ENCODE measurements around the gene ESPNL.
A peak's percentile ranks its signal among the peaks of the same experiment; 100 is the strongest.

The ESPNL gene

DNA sequence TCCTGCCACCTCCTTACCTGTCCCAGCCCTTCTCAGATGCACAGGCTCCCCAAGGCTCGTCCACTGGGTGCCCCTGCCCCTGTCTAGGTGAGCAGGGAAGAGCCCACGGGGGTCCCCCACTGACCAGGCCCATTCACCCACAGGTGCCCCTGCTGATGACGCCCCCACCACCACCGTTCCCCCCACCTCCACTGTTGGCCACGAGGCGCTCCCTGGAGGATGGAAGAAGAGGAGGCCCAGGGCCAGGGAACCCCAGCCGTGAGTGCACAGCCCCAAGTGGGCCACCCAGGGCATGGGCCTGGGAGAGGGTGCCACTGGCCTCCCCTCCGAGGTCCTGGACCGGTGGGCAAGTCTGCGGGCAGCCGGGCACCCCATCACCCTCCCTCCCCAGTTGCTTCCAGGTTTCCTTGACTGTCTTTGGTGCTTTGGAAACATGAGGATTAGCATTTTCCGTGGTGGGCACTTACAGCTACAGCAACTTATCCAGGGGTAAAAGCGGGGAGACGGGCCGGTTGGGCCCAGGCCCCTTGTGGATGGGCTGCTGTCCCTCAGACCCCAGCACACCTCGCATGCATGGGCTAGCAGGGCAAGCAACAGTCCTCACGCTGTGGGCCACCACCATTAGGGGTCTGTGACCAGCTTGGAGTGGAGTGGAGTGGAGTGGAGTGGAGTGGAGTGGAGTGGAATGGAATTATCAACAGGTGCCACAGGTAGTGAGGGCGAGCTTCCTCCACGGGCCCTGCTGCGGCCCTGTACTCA lies 25.2 kb downstream of the ESPNL start:
- Histone ChIP-seq H3K27ac (no peak overlapping the region), H3K9me3 (ENCODE audit: severe bottlenecking) (peaks cover 2% of the 10 kb centered on the region), H3K27me3 (ENCODE audit: insufficient read depth, low read depth, severe bottlenecking) (no peaks in the 10 kb centered on the region), H3K4me3 (ENCODE audit: low read depth, low read length) (no peak overlapping the region), H3K36me3 (no peaks in the 10 kb centered on the region)
- no peak for DNase-seq
- TF ChIP-seq, protein P1, sequence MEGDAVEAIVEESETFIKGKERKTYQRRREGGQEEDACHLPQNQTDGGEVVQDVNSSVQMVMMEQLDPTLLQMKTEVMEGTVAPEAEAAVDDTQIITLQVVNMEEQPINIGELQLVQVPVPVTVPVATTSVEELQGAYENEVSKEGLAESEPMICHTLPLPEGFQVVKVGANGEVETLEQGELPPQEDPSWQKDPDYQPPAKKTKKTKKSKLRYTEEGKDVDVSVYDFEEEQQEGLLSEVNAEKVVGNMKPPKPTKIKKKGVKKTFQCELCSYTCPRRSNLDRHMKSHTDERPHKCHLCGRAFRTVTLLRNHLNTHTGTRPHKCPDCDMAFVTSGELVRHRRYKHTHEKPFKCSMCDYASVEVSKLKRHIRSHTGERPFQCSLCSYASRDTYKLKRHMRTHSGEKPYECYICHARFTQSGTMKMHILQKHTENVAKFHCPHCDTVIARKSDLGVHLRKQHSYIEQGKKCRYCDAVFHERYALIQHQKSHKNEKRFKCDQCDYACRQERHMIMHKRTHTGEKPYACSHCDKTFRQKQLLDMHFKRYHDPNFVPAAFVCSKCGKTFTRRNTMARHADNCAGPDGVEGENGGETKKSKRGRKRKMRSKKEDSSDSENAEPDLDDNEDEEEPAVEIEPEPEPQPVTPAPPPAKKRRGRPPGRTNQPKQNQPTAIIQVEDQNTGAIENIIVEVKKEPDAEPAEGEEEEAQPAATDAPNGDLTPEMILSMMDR (IDR thresholded peaks at IDR 0.05; ENCODE audit: low read depth, low read length), result no peak

DNA sequence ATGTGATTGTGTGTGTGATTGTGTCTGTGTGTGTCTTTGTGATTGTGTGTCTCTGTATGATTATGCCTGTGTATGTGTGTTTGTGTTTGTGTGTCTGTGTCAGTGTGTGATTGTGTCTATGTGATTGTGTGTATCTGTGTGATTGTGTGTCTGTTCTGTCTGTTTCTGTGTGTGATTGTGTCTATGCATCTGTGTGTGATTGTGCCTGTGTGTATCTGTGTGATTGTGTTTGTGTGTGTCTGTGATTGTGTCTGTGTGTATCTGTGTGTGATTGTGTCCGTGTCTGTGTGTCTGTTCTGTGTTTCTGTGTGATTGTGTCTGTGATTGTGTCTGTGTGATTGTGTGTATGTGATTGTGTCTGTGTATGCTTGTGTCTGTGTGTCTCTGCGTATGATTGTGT lies 26.2 kb downstream of the ESPNL start:
- Histone ChIP-seq H3K36me3 (no peaks in the 10 kb centered on the region), H3K27me3 (ENCODE audit: insufficient read depth, low read depth, severe bottlenecking) (no peaks in the 10 kb centered on the region), H3K9me3 (ENCODE audit: severe bottlenecking) (peaks cover 2% of the 10 kb centered on the region), H3K4me3 (ENCODE audit: low read depth, low read length) (no peak overlapping the region), H3K27ac (no peak overlapping the region)
- no peak for DNase-seq
- TF ChIP-seq, protein P1 (IDR thresholded peaks at IDR 0.05; ENCODE audit: low read depth, low read length), result no peak

DNA sequence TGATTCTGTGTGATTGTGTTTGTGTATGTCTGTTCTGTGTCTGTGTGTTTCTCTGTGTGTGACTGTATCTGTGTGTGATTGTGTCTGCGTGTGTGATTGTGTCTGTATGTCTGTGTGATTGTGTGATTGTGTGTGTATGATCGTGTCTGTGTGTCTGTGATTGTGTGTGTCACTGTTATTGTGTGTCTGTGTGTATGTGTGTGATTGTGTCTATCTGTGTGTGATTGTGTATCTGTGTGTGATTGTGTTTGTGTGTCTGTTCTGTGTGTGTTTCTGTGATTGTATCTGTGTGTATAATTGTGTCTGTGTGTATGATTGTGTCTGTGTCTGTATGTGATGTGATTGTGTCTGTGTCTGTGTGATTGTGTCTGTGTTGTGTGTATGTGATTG lies 26.6 kb downstream of the ESPNL start:
- Histone ChIP-seq H3K4me3 (ENCODE audit: low read depth, low read length) (no peak overlapping the region), H3K36me3 (no peaks in the 10 kb centered on the region), H3K27ac (no peak overlapping the region), H3K27me3 (ENCODE audit: insufficient read depth, low read depth, severe bottlenecking) (no peaks in the 10 kb centered on the region), H3K9me3 (ENCODE audit: severe bottlenecking) (peaks cover 2% of the 10 kb centered on the region)
- TF ChIP-seq, protein P1 (IDR thresholded peaks at IDR 0.05; ENCODE audit: low read depth, low read length), result no peak
- DNase-seq, result no peak

DNA sequence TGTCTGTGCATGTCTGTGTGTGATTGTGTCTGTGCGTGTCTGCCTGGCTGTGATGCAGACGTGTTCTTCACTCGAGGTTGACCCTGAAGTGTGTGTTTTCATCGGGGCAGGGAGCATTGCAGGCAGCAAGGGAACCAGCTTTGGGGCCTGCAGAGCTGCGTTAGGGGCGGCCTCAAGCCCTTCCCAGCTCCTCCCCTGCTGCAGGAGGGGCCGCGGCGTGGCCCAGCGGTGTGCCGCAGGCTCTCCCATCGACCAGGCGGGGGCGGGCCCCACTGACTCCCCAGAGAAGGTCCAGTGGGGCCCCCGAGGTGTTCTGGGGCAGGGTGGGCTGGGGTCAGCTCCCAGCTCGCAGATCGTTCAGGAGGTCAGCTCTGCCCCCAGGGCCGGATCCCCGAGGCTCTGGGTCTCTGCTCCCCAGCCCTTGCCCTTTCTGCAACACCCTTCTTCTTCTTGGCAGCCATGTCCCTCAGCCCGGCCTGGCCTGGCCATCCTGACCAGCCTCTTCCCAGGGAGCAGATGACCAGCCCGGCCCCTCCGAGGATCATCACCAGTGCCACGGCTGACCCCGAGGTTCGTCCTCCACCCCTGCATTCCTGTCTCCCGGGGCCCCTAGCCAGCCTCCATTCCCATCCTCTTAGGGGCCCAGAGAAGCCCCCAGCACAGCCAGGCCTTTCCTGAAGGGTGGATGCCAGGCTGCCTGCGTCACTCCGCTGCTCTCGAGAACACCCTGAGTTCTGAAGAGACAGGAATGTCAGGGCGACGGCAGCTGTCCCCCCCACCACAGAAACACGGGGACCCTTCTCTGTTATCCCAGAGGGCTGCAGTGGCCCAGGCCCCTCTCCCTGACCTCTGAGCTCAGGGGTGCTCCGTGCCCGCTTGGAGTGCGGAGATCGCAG lies 27.3 kb downstream of the ESPNL start:
- no peaks in the 10 kb centered on the region for H3K36me3 ChIP-seq
- H3K4me3 ChIP-seq (ENCODE audit: low read depth, low read length), result no peak overlapping the region
- H3K27ac ChIP-seq, result no peak overlapping the region
- TF ChIP-seq, protein P1 (IDR thresholded peaks at IDR 0.05; ENCODE audit: low read depth, low read length), result no peak
- H3K27me3 ChIP-seq (ENCODE audit: insufficient read depth, low read depth, severe bottlenecking), result no peaks in the 10 kb centered on the region
- peaks cover 2% of the 10 kb centered on the region for H3K9me3 ChIP-seq (ENCODE audit: severe bottlenecking)
- peak; percentile 49 for DNase-seq

DNA sequence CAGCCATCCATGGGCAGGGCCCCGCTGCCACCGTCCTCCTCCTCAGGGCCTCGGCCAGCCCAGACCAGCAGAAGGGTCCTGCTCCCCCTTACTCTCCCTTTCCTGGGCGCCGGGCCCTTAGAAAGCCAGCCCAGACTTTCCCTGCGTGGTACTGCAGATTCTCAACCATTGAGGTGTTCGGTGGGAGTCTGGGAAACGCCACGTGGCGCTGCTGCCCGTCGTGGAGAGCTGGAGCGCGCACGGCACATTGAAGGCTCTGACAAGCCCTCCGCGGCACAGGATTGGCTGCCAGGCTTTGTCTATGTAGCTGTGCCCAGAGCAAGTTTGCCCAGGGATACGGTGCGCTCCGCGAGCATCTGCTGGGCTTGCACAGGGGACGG lies 27.9 kb downstream of the ESPNL start:
- H3K27me3 ChIP-seq (ENCODE audit: insufficient read depth, low read depth, severe bottlenecking), result no peaks in the 10 kb centered on the region
- peaks cover 2% of the 10 kb centered on the region for H3K9me3 ChIP-seq (ENCODE audit: severe bottlenecking)
- no peaks in the 10 kb centered on the region for H3K36me3 ChIP-seq
- no peak for DNase-seq
- TF ChIP-seq, protein P1 (IDR thresholded peaks at IDR 0.05; ENCODE audit: low read depth, low read length), result no peak
- H3K4me3 ChIP-seq (ENCODE audit: low read depth, low read length), result no peak overlapping the region
- no peak overlapping the region for H3K27ac ChIP-seq

Measured in WERI-Rb-1 (cell line).